ENCODE data around the gene DOCK4.

DOCK4 gene

GRCh38 chr7:112056409-112056808 lies 149.8 kb downstream of the DOCK4 start:
- DNase-seq = no peak
- H3K27me3 Mint-ChIP-seq = peaks cover 6% of the 10 kb centered on the region in 2 donors
- H3K4me3 Mint-ChIP-seq = no peak overlapping the region
- H3K36me3 Mint-ChIP-seq (ENCODE audit: insufficient read depth) = no peaks in the 10 kb centered on the region
- no peak overlapping the region for H3K27ac Mint-ChIP-seq
- H3K4me1 Mint-ChIP-seq (ENCODE audit: low read depth in 2 of 2) = no peaks in the 10 kb centered on the region
- H3K9me3 Mint-ChIP-seq = no peaks in the 10 kb centered on the region
- no peak for ATAC-seq (replicated peaks)

GRCh38 chr7:112053737-112054069 lies 152.5 kb downstream of the DOCK4 start:
- Mint-ChIP-seq H3K27ac (no peak overlapping the region), H3K36me3 (ENCODE audit: insufficient read depth) (no peaks in the 10 kb centered on the region), H3K27me3 (peaks cover 0 to 6% of the 10 kb centered on the region in 2 donors), H3K4me3 (no peak overlapping the region), H3K4me1 (ENCODE audit: low read depth in 2 of 2) (no peaks in the 10 kb centered on the region), H3K9me3 (no peaks in the 10 kb centered on the region)
- no peak for DNase-seq
- no peak for ATAC-seq (replicated peaks)

GRCh38 chr7:112052993-112053736 lies 153.0 kb downstream of the DOCK4 start:
- DNase-seq (no peak), ATAC-seq (replicated peaks) (no peak)
- no peaks in the 10 kb centered on the region for H3K36me3 Mint-ChIP-seq (ENCODE audit: insufficient read depth)
- no peaks in the 10 kb centered on the region for H3K9me3 Mint-ChIP-seq
- no peaks in the 10 kb centered on the region for H3K4me1 Mint-ChIP-seq (ENCODE audit: low read depth in 2 of 2)
- no peak overlapping the region for H3K27ac Mint-ChIP-seq
- H3K27me3 Mint-ChIP-seq = peaks cover 0 to 6% of the 10 kb centered on the region in 2 donors
- no peak overlapping the region for H3K4me3 Mint-ChIP-seq

GRCh38 chr7:112052498-112052897 lies 153.7 kb downstream of the DOCK4 start:
- no peaks in the 10 kb centered on the region for H3K36me3 Mint-ChIP-seq (ENCODE audit: insufficient read depth)
- no peaks in the 10 kb centered on the region for H3K4me1 Mint-ChIP-seq (ENCODE audit: low read depth in 2 of 2)
- DNase-seq = no peak
- H3K9me3 Mint-ChIP-seq = no peaks in the 10 kb centered on the region
- H3K4me3 Mint-ChIP-seq = no peak overlapping the region
- peaks cover 0 to 6% of the 10 kb centered on the region in 2 donors for H3K27me3 Mint-ChIP-seq
- ATAC-seq (replicated peaks) = no peak
- no peak overlapping the region for H3K27ac Mint-ChIP-seq

- Mint-ChIP-seq H3K4me3 (no peak overlapping the region), H3K27ac (no peak overlapping the region), H3K9me3 (peaks cover 0 to 2% of the 10 kb centered on the region in 2 donors), H3K27me3 (peaks cover 0 to 8% of the 10 kb centered on the region in 2 donors), H3K4me1 (ENCODE audit: low read depth in 2 of 2) (no peaks in the 10 kb centered on the region), H3K36me3 (ENCODE audit: insufficient read depth) (no peaks in the 10 kb centered on the region)
- no peak for DNase-seq
- no peak for ATAC-seq (replicated peaks)
These were observed 155.8 kb downstream of the DOCK4 start for GRCh38 chr7:112050250-112050881.

GRCh38 chr7:112049555-112050249 lies 156.5 kb downstream of the DOCK4 start:
- no peak overlapping the region for H3K4me3 Mint-ChIP-seq
- no peaks in the 10 kb centered on the region for H3K36me3 Mint-ChIP-seq (ENCODE audit: insufficient read depth)
- DNase-seq (no peak), ATAC-seq (replicated peaks) (no peak)
- H3K27me3 Mint-ChIP-seq = peaks cover 0 to 14% of the 10 kb centered on the region in 2 donors
- no peaks in the 10 kb centered on the region for H3K4me1 Mint-ChIP-seq (ENCODE audit: low read depth in 2 of 2)
- H3K9me3 Mint-ChIP-seq = peaks cover 0 to 9% of the 10 kb centered on the region in 2 donors
- H3K27ac Mint-ChIP-seq = no peak overlapping the region

GRCh38 chr7:112047421-112047820 lies 158.8 kb downstream of the DOCK4 start:
- H3K27ac Mint-ChIP-seq = no peak overlapping the region
- DNase-seq (no peak), ATAC-seq (replicated peaks) (no peak)
- H3K36me3 Mint-ChIP-seq (ENCODE audit: insufficient read depth) = no peaks in the 10 kb centered on the region
- peaks cover 0 to 14% of the 10 kb centered on the region in 2 donors for H3K9me3 Mint-ChIP-seq
- no peaks in the 10 kb centered on the region for H3K4me1 Mint-ChIP-seq (ENCODE audit: low read depth in 2 of 2)
- no peak overlapping the region for H3K4me3 Mint-ChIP-seq
- H3K27me3 Mint-ChIP-seq = peaks cover 0 to 13% of the 10 kb centered on the region in 2 donors

- Mint-ChIP-seq H3K9me3 (peaks cover 0 to 14% of the 10 kb centered on the region in 2 donors), H3K4me1 (ENCODE audit: low read depth in 2 of 2) (no peaks in the 10 kb centered on the region), H3K4me3 (no peak overlapping the region), H3K36me3 (ENCODE audit: insufficient read depth) (no peaks in the 10 kb centered on the region), H3K27ac (no peak overlapping the region), H3K27me3 (peaks cover 0 to 12% of the 10 kb centered on the region in 2 donors)
- DNase-seq (no peak), ATAC-seq (replicated peaks) (no peak)
These were observed 161.0 kb downstream of the DOCK4 start for GRCh38 chr7:112045222-112045621.

- peaks cover 0 to 12% of the 10 kb centered on the region in 2 donors for H3K27me3 Mint-ChIP-seq
- DNase-seq (no peak), ATAC-seq (replicated peaks) (no peak)
- H3K27ac Mint-ChIP-seq = no peak overlapping the region
- H3K9me3 Mint-ChIP-seq = peaks cover 0 to 14% of the 10 kb centered on the region in 2 donors
- no peak overlapping the region for H3K4me3 Mint-ChIP-seq
- no peaks in the 10 kb centered on the region for H3K4me1 Mint-ChIP-seq (ENCODE audit: low read depth in 2 of 2)
- H3K36me3 Mint-ChIP-seq (ENCODE audit: insufficient read depth) = no peaks in the 10 kb centered on the region
These were observed 163.6 kb downstream of the DOCK4 start for GRCh38 chr7:112042631-112043030.

GRCh38 chr7:112038353-112038752 lies 167.8 kb downstream of the DOCK4 start:
- Mint-ChIP-seq H3K4me3 (no peak overlapping the region), H3K4me1 (ENCODE audit: low read depth in 2 of 2) (no peaks in the 10 kb centered on the region), H3K36me3 (ENCODE audit: insufficient read depth) (no peaks in the 10 kb centered on the region), H3K27me3 (no peaks in the 10 kb centered on the region), H3K27ac (no peak overlapping the region), H3K9me3 (no peaks in the 10 kb centered on the region)
- ATAC-seq (replicated peaks) (no peak), DNase-seq (no peak)

- Mint-ChIP-seq H3K4me1 (ENCODE audit: low read depth in 2 of 2) (no peaks in the 10 kb centered on the region), H3K4me3 (no peak overlapping the region), H3K36me3 (ENCODE audit: insufficient read depth) (no peaks in the 10 kb centered on the region), H3K9me3 (no peaks in the 10 kb centered on the region), H3K27me3 (peaks cover 0 to 6% of the 10 kb centered on the region in 2 donors), H3K27ac (no peak overlapping the region)
- ATAC-seq (replicated peaks) (no peak), DNase-seq (no peak)
These were observed 170.1 kb downstream of the DOCK4 start for GRCh38 chr7:112036071-112036470.

- ATAC-seq (replicated peaks) (no peak), DNase-seq (no peak)
- H3K36me3 Mint-ChIP-seq (ENCODE audit: insufficient read depth) = no peaks in the 10 kb centered on the region
- H3K9me3 Mint-ChIP-seq = peaks cover 0 to 4% of the 10 kb centered on the region in 2 donors
- no peaks in the 10 kb centered on the region for H3K4me1 Mint-ChIP-seq (ENCODE audit: low read depth in 2 of 2)
- no peak overlapping the region for H3K27ac Mint-ChIP-seq
- no peak overlapping the region for H3K4me3 Mint-ChIP-seq
- H3K27me3 Mint-ChIP-seq = peaks cover 0 to 6% of the 10 kb centered on the region in 2 donors
These were observed 174.5 kb downstream of the DOCK4 start for GRCh38 chr7:112031689-112032088.

GRCh38 chr7:112025556-112025955 lies 180.6 kb downstream of the DOCK4 start:
- H3K27ac Mint-ChIP-seq = no peak overlapping the region
- no peaks in the 10 kb centered on the region for H3K36me3 Mint-ChIP-seq (ENCODE audit: insufficient read depth)
- ATAC-seq (replicated peaks) (no peak), DNase-seq (no peak)
- H3K9me3 Mint-ChIP-seq = peaks cover 3 to 14% of the 10 kb centered on the region in 2 donors
- H3K4me3 Mint-ChIP-seq = no peak overlapping the region
- peaks cover 0 to 6% of the 10 kb centered on the region in 2 donors for H3K27me3 Mint-ChIP-seq
- H3K4me1 Mint-ChIP-seq (ENCODE audit: low read depth in 2 of 2) = no peaks in the 10 kb centered on the region

- H3K4me3 Mint-ChIP-seq = no peak overlapping the region
- peaks cover 0 to 6% of the 10 kb centered on the region in 2 donors for H3K27me3 Mint-ChIP-seq
- H3K4me1 Mint-ChIP-seq (ENCODE audit: low read depth in 2 of 2) = no peaks in the 10 kb centered on the region
- H3K9me3 Mint-ChIP-seq = peaks cover 3 to 14% of the 10 kb centered on the region in 2 donors
- DNase-seq (no peak), ATAC-seq (replicated peaks) (no peak)
- H3K36me3 Mint-ChIP-seq (ENCODE audit: insufficient read depth) = no peaks in the 10 kb centered on the region
- no peak overlapping the region for H3K27ac Mint-ChIP-seq
These were observed 182.4 kb downstream of the DOCK4 start for GRCh38 chr7:112023786-112024185.
